Stimulated activated CD8-positive, alpha-beta memory T cell treated with anti-CD3 and anti-CD28 coated beads, Interleukin-2, amount 100 ng/mL, for 48 hours (primary cell): ENCODE measurements around the gene CYBA.

Source experiments
- DNase-seq, 2 donors: peaks; one replicate each; pipeline ENCODE4 v3.0.0-alpha.2; 2020; ENCODE audit warnings: low read depth in 2 of 2

CYBA gene

DNA sequence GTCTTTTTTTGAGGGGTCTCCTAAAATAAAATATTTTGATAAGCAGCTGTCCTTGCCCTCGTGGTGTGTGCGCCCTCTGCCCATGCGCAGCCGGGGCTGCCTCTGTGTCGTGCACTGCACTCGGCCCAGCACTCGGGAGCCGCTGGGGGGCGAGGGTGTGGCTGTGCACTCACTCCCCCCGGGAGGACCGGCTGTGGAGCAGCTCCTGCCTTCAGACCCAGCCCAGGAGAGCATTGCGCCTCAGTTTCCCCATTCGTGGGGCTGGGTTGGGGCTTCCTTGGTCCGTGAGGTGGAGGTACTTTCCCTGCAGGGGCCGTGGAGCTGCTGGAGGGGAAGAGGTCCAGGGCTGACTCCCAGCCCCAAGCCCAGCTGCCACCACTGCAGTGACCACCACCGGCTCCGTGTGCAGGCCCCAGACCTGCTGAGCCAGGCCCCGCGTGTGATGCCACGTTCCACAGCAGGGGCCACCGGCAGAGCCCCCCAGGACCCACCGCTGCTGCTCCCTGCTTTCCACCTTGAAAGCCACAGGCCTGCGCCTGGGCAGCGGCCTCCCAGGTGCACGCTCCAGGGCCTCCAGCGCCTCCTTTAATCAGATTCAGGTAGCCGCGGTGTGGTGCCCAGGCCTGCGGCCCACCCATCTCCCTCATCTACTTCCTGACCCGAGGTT lies 18.8 kb downstream of the CYBA start:
- DNase-seq = no peak

DNA sequence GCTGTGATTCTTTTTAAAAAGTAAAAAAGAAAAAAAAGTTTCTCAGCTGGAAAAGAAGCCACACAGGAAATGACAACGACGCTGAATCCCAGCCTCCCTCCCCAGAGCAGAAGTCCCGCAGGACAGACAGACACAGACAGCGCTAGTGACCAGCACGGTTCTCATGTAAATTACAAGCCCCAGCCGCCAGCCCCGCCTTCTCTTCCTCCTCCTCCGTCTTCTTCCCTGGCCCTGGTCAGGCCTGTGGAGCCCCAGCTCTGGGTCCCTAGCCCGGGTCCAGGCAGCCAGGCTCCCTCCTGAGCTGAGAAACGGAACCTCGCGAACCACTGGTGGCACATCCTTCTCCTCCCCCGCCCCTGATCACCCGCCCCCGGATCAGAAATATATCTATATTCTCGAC lies 19.5 kb downstream of the CYBA start:
- DNase-seq = no peak

DNA sequence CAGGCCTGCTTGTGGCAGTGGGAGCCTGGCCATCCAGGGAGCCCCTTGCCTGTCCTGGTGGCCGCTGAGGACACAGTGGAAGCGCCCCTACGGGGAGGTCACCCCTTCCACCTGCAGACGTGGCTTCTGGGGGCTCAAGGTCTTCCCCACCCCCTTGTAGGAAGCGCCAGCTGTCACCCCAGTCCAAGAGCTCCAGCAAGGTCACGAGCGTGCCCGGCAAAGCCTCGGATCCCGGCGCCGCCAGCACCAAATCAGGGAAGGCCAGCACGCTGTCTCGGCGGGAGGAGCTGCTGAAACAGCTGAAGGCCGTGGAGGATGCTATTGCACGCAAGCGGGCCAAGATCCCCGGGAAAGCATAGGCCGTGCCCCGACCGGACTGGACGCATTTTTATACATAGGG lies 19.9 kb downstream of the CYBA start:
- no peak for DNase-seq

DNA sequence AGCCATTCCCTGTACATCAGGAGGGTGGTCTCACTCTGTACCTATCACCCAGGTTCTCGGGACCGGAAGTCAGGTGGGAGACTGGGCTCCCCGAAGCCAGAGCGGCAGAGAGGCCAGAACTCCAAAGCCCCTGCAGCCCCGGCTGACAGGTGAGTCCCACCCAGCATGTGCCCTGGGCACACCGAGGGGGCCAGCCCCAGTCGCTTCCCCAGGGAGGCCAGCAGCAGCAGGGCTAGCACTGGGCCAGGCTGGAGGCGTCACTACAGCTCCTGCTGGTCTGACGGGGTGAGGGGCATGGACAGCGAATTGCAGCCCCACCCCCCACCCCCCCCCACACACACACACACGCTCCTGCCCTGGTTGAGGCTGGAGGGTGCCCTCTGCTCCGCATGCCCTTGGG lies 20.4 kb downstream of the CYBA start:
- DNase-seq = no peak

DNA sequence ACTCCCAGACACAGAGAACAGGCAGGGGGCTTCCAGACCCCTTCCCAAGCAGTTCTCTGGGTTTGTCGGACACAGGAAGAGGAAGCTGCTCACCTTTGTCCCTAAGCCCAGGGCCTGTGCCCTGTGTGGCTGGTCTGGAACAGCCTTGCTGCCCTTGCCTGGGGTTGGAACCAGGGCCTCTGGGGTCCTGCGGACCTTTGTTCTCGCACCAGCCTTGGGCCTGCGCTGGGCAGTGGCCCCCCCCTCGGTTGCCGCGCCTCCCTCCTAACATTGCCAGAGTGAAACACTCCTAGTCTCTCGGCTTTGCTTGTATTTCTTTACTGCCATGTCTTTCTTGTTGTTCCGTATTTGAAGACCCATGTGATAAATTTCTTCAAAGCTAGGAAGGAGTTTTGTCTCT lies 21.0 kb downstream of the CYBA start:
- no peak for DNase-seq

DNA sequence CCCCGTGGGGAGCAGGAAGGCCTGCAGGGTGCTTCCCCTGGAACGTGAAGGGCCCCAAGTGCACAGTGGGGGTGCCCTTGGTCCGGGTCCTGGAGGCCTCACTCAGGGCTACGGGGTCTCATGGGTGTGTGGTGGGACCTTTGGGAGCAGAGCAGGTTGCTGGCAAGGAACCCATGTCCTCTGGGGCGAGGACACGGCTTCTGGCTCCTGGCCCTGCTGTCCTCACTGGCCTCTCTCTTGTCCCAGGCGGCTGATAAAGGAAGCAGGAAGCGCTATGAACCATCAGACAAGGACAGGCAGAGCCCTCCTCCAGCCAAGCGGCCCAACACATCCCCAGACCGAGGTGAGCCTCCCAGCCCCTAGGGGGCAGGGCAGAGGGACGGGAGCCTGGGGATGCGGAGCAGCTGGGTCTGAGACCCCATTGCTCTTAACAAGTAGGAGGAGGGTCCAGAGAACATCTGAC lies 22.3 kb downstream of the CYBA start:
- DNase-seq = no peak

DNA sequence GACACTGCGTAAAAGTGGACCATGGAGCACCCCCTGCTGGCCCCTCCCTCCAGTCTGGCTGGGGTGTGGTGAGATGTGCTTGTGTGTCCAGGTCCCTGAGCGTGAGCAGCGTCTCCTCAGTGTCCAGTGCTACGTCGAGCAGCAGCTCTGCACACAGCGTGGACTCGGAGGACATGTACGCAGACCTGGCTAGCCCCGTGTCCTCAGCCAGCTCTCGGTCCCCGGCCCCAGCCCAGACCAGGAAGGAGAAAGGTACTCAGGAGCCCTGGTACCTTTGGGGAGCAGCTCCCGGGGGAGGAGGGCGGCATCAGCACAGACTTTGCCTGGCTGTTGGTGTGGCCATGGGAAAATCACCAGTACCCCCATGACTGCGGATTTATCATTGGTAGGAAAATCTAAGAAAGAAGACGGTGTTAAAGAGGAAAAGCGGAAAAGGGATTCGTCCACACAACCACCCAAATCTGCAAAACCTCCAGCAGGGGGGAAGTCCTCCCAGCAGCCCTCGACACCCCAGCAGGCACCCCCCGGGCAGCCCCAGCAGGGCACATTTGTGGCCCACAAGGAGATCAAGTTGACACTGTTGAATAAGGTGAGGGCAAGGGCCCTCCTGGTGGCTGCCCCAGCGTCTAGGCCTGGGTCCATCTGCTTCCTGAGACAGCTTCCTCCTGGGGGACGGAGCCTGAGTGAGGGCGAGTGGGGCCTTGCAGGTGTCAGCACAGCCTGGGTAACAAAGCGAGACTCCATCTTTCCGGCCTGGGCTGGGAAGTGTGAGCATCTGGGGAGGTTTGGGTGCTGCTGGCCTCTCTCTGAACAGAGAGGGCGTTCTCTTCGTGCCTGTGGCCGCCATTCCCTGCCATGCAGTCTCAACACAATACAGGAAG lies 23.1 kb downstream of the CYBA start:
- DNase-seq = no peak

DNA sequence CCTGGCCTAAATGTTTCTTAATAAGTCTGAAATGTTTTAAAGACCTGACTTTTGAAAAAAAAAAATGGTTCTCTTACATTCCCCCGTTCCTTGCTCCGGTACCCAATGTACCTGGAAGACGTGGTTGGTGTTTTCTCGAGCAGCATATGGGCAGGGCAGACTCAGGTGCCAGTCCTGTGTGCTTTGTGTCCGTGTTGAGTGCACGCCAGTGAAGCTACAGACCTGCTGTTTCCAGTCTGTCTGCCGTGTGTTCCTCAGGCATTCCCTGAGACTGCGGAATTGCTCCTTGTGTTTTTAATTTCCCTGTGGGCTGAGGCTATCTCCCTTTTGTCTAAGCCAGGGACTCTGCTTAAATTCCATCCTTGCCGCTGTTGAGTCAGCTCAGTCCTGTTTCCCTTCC lies 24.2 kb downstream of the CYBA start:
- no peak for DNase-seq

DNA sequence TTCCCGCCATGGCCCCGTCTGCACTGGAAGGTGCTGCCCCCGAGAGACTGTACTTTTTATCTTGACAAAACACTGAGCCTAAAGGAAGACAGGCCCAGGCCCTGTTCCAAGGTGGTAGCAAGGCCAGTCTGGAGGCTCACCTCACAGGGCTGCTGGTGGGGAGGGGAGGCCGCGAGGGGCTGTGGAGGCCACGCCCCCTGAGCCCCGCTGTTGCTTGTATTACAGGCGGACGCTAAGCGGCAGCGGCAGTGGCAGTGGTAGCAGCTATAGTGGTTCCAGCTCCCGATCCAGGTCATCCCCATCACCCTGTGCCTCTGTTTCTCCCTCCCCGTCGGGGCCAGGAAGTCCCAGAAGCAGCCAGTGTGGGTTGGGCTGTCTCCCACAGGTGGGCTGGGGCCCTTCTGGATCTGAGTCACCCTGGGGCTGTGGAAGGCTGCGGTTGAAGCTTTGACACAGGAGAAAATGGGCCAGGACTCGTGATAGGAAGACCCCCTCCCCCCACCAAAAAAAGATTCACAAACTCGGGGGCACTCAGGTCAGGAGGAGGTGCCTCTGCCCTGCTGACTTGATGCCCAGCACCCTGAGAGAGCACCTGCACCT lies 25.8 kb downstream of the CYBA start:
- DNase-seq = no peak

DNA sequence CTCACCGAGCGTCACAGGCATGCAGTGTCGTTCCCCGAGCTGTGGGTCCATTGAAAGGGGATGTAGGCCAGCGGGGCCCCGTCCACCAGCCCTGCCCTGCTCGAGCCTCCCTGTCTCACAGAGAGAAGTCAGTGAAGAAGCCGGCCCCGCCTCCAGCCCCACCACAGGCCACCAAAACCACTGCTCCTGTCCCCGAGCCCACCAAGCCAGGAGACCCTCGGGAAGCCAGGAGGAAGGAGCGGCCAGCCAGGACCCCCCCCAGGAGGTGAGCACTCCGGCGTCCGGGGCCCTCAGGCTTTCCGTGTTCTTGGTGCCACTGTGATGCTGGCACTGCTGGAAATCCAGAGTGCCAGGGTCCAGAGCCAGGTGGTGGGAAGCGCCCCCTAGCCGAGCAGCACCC lies 26.4 kb downstream of the CYBA start:
- DNase-seq = no peak

DNA sequence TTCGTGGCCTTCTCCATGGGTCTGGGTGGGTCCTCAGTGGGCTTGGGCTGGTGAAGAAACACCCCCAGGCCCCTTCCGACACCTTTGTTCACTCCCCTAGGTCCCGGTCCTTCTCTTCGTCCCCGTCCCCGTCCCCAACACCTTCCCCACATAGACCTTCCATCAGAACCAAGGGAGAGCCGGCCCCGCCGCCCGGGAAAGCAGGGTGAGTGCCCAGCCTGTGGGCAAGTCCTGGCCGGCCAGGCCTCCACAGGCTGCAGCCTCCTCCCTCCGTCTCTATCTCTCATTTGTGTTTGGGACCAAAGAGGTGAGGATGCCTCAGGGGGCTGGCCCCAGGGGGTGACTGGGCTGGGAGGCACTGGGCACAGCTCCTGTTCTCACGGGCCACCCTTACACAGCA lies 27.0 kb downstream of the CYBA start:
- no peak for DNase-seq

DNA sequence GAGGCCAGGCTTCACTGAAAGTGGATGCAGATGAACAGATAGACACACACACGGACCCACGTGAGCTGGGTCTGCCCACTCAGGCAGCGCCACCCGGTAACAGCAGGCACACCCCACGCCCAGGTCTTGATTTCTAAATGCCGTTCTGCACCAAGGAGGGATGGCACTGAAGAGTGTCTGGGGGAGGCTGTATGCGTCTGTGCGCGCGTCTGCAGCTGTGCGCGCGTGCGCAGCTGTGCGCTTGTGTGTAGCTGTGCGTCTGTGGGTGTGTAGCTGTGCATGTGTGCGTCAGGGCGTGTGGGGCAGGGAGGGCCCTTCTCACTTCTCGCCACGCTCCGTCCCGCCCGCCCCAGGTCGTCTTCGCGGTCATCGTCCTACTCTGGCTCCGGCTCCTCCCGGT lies 28.0 kb downstream of the CYBA start:
- DNase-seq = no peak

DNA sequence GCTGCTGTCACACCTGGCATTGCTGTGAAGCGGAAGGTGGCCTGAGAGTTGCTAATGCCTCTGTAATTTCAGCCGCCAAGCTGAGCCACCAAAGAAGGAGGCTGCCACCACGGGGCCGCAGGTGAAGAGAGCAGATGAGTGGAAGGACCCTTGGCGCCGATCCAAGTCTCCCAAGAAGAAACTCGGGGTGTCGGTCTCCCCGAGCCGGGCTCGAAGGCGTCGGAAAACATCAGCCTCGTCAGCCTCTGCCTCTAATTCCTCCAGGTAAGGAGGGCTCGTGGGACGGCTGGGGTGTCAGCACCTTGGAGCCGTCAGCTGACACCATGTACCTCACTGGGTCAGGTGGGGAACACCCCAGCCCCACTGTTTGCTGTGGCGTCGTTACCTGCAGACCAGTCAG lies 28.7 kb downstream of the CYBA start:
- no peak for DNase-seq

DNA sequence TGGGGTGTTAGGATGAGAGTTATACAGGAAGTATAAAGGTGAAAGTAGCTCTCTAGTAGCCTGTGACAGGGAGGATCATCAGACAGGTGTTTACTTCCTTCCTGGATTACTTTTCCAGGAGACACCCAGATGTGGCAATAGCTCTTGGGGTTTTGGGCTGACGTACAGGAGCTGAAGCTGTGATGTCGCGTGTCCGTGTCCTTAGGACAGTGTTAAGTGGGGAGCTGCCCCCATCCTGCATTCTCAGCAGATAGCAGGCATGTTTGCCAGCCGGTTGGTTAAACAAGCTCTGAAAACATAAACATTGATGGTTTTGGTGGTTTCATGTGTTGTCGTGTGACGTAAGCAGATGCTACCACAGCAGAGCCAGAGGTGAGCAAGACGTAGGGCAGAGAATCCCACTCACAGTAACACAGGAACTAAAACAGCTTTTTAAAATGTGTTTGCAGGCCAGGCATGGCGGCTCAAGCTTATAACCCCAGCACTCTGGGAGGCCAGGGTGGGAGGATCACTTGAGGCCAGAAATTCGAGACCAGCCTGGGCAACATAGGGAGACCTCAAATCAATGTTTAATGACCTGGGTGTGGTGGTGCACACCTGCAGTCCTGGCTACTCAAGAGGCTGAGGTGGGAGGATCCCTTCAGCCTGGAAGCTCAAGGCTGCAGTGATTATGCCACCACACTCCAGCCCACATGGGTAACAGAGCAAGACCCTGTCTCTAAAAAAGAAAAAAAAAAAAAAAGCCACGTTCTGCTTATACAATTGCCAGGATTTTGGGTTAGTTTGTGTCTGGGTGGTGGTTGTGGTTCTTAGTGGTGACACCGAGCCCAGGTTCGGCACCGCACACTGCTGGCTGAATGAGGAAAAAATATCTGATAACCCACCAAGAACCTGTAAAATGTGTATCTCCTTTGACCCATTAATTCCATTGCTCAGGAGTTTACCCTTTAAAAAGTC lies 30.7 kb downstream of the CYBA start:
- no peak for DNase-seq

DNA sequence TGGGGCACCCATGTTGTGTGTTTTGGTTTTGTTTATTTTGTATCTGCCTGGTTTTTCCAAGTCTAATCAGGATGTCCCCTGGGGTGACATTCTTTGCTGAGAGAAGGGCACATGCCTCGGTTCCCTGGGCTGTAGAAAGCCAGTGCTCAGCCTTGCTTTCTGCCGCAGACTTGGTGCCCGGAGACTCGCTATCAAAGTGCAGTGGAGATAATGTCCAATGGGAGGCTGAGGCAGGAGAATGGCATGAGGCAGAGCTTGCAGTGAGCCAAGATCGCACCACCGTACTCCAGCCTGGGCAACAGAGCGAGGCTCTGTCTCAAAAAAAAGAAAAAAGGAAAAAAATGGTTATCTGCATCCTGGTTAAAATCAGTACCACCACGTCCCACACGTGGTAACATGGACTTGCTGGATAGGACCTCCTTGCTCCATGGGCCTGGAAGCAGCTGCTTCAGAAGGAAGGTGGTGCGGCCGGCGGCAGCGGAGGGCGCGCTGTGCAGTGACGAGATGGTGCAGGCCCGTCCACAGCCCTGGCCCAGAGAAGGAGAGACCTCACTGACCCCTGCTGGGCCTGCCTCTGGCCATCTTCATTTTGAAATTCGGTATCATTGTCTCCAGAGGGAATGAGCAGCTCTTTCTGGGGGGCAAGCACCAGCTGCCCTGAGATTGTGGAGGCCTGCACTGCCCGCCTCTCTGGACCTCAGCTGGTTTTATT lies 31.7 kb downstream of the CYBA start:
- DNase-seq = no peak

DNA sequence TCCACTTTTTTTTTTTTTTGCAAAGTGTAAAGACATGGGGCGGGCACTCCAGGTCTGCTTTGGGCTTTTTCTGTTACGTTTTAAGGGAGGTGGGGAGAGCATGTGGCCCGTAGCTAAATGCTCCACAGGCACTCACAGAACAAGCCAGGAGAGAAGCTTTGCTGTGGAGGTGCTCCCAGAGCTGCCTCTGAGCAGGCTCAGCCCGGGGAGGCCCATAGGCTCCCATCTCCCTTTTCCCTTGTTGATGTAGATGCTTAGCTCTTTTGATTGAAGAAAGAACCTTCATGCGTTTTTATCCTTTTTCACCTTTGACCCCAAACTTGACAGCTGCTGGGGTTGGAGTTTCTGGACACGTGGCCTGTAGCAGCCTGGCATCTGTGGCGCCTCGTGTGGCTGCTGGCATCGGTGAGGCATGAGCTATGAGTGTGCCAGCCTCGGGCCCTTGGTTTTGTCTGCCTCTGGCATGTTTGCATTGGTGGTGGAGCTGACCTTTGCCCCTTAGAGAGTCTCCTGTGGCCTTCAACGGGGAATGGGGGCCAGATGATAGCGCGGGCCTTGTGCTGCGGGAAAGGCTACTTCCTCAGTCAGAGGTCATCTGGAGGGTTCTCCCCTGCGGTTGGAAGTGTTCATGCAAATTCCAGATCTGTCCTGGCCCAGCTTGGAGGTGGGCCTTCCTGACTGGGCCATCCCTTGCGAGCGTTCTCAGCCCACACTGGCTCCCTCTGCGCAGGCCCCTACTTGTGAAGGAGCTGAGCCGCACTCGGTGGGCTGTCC lies 32.5 kb downstream of the CYBA start:
- no peak for DNase-seq

DNA sequence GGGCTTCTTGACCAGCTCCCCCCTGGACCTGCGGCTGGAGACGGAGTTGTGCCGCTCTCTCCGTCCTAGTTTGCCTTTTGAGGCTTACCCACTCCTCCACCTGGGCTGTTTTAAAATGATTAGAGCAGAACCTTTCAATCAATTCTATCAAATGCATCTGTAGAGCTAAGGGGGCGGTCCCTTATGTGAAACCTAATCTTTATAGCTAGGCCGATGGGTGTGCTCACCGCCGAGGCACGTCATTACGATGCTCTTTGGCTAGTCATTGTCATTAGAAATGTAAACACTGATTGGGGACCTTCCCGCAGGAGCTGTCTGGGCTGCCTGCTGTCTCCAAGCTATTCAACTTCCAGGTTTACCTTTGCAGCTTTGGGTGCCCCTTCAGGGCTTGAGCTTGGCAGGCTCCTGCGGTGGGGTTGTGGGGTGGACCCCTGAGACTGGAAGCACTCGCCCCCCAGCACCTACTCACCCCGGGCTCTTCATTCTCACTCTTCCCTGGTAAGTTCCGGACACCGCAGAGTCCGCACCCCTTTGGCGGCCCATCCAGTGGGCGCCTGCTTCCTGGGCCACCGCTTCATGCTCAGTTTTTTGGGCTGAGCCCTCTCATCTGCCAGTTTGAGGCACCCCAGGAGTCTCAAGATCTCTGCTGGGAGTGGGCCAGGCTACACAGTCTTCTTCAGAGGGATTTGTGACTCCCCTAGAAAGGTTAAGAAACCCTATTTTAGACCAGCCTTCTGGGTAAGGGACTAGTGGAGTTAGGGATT lies 33.4 kb downstream of the CYBA start:
- DNase-seq = no peak

DNA sequence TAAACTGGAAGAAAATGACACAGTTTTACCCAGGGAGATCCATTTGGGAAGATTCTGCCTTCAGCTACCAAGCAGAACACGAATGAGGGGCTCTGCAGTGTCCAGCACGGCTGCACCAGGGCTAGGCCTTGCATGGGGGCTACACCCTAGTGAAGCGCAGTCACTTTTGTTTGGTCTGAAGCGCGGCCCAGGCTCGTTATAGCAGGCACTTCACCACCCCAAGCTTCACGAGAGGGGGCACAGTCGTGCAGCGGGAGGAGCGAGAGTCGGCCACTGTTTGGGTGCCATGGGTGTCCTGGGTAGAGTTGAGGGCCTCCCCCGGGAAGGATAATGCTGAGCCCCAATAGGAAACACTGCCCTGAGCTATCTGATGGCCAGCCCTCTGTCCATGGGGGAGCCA lies 34.1 kb downstream of the CYBA start:
- no peak for DNase-seq

DNA sequence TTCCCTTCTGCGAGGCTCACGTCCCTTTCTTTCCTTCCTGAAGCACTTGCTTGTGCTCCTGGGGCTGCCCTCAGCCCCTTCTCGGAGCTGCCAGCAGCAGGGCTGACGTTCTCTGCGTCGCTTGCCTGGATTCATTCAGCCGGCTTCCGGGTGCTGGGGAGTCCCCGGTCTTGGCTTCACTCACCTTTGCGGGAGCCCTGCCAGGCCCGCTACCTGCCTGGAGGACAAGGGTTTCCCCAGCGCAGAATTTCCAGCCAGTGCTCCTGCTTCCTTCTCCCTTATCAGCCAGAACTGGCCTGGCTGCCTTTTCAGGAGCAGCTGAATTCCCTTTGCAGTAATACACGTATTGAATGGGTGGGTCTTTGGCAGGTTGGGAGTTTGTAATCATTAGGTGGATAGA lies 34.5 kb downstream of the CYBA start:
- DNase-seq = no peak
